Measurements from ENCODE around the gene MTA3. TPM values are rescaled to one million over a fixed set of nuclear protein-coding genes. Genes with fewer than 3 reads are reported as not detected.
A peak's percentile ranks its signal among the peaks of the same experiment; 100 is the strongest.

The MTA3 gene
- total RNA-seq, 1 experiment from 2014 or later, result 57.1 TPM

DNA sequence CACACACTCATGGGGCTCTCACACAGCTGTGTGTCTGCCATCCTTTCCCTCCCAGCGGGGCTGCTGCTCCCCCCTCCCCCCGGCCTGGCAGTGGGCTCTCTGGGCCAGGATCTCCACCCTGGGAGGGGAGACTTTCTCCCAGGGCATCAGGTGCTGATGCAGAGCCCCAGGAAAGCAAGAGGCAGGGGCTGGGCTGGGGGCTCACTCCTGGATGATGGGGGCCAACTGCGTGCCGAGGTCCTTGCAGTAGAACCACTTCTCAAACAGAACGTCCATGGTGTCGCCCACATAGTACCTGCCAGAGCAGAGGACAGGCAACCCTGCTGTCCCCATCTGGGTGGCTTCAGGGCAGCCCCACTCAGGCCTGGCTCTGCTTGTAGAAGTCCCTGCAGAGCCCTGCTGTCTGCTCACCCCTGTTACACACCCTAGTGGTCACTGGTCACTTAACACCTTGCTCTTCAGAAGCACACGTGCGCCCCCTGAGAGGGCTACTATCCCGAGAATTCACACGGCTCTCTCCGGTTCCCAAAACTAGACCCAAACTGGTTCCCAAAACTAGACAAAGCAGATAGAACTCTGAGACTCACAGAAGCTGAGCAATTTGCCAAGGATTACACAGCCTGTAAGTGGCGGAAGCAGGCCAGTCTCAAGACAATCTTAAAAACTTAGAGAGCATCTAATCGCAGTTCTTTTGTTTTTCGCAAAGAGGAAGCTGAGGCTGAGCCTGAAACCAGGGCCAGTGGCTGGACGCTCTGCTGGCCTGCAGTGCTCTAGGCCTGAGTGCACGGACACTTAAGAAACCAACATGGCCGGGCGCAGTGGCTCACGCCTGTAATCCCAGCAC lies 202.1 kb downstream of the MTA3 start:
- Histone ChIP-seq H3K27me3 (replicated peaks; ENCODE audit: insufficient read depth, low read depth, low read length, poor library complexity) (no peaks in the 10 kb centered on the region), H3K9me3 (ENCODE audit: low read depth, low read length, poor library complexity, severe bottlenecking) (no peaks in the 10 kb centered on the region), H3K36me3 (ENCODE audit: insufficient read depth, low read length, poor library complexity, severe bottlenecking) (no peaks in the 10 kb centered on the region), H3K4me1 (ENCODE audit: insufficient read depth, low read length, poor library complexity, severe bottlenecking) (no peaks in the 10 kb centered on the region), H3K27ac (ENCODE audit: low read depth, low read length, poor library complexity, severe bottlenecking) (no peak overlapping the region), H3K4me3 (ENCODE audit: low read depth, low read length, poor library complexity, severe bottlenecking) (no peak overlapping the region)
- peak; percentile 41 for DNase-seq (ENCODE audit: low spot score)
- ChIA-PET CTCF (interaction anchor here (0.7 kb wide), 1 partner anchor 46 kb away, joined by 6 read pairs; no protein-coding TSS in a partner anchor), POLR2A (ENCODE audit: low non-redundant PET) (no interaction called here)
- TF ChIP-seq, protein P1, sequence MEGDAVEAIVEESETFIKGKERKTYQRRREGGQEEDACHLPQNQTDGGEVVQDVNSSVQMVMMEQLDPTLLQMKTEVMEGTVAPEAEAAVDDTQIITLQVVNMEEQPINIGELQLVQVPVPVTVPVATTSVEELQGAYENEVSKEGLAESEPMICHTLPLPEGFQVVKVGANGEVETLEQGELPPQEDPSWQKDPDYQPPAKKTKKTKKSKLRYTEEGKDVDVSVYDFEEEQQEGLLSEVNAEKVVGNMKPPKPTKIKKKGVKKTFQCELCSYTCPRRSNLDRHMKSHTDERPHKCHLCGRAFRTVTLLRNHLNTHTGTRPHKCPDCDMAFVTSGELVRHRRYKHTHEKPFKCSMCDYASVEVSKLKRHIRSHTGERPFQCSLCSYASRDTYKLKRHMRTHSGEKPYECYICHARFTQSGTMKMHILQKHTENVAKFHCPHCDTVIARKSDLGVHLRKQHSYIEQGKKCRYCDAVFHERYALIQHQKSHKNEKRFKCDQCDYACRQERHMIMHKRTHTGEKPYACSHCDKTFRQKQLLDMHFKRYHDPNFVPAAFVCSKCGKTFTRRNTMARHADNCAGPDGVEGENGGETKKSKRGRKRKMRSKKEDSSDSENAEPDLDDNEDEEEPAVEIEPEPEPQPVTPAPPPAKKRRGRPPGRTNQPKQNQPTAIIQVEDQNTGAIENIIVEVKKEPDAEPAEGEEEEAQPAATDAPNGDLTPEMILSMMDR (conservative IDR thresholded peaks at IDR 0.05; ENCODE audit: low read depth, low read length), result peak; percentile 29; the same call in 1 of the 2 replicates
- TF ChIP-seq EZH2 (IDR thresholded peaks at IDR 0.05; ENCODE audit: borderline replicate concordance, low read depth, low read length, poor library complexity, severe bottlenecking), result no peak
- no TSS peak for BruUV-seq (replicated peaks)
- intact Hi-C loops (cut with micrococcal nuclease; ENCODE audit: unreplicated experiment), result no loop called here

- ChIA-PET POLR2A (ENCODE audit: low non-redundant PET) (no interaction called here), CTCF (no interaction called here)
- H3K4me3 ChIP-seq (ENCODE audit: low read depth, low read length, poor library complexity, severe bottlenecking), result no peak overlapping the region
- H3K27ac ChIP-seq (ENCODE audit: low read depth, low read length, poor library complexity, severe bottlenecking), result no peak overlapping the region
- no peaks in the 10 kb centered on the region for H3K36me3 ChIP-seq (ENCODE audit: insufficient read depth, low read length, poor library complexity, severe bottlenecking)
- H3K4me1 ChIP-seq (ENCODE audit: insufficient read depth, low read length, poor library complexity, severe bottlenecking), result no peaks in the 10 kb centered on the region
- no peaks in the 10 kb centered on the region for H3K9me3 ChIP-seq (ENCODE audit: low read depth, low read length, poor library complexity, severe bottlenecking)
- no peak for DNase-seq (ENCODE audit: low spot score)
- intact Hi-C loops (cut with micrococcal nuclease; ENCODE audit: unreplicated experiment), result no loop called here
- TF ChIP-seq, protein P1 (conservative IDR thresholded peaks at IDR 0.05; ENCODE audit: low read depth, low read length), result no peak
- no peak for TF ChIP-seq EZH2 (IDR thresholded peaks at IDR 0.05; ENCODE audit: borderline replicate concordance, low read depth, low read length, poor library complexity, severe bottlenecking)
- no TSS peak for BruUV-seq (replicated peaks)
- no peaks in the 10 kb centered on the region for H3K27me3 ChIP-seq (replicated peaks; ENCODE audit: insufficient read depth, low read depth, low read length, poor library complexity)
These were observed 203.2 kb downstream of the MTA3 start for GRCh38 chr2:42771546-42772153.

- no peak overlapping the region for H3K4me3 ChIP-seq (ENCODE audit: low read depth, low read length, poor library complexity, severe bottlenecking)
- H3K4me1 ChIP-seq (ENCODE audit: insufficient read depth, low read length, poor library complexity, severe bottlenecking), result no peaks in the 10 kb centered on the region
- H3K27ac ChIP-seq (ENCODE audit: low read depth, low read length, poor library complexity, severe bottlenecking), result no peak overlapping the region
- no peaks in the 10 kb centered on the region for H3K9me3 ChIP-seq (ENCODE audit: low read depth, low read length, poor library complexity, severe bottlenecking)
- DNase-seq (ENCODE audit: low spot score), result no peak
- H3K36me3 ChIP-seq (ENCODE audit: insufficient read depth, low read length, poor library complexity, severe bottlenecking), result no peaks in the 10 kb centered on the region
- TF ChIP-seq, protein P1 (conservative IDR thresholded peaks at IDR 0.05; ENCODE audit: low read depth, low read length), result no peak
- TF ChIP-seq EZH2 (IDR thresholded peaks at IDR 0.05; ENCODE audit: borderline replicate concordance, low read depth, low read length, poor library complexity, severe bottlenecking), result no peak
- ChIA-PET CTCF (no interaction called here), POLR2A (ENCODE audit: low non-redundant PET) (no interaction called here)
- BruUV-seq (replicated peaks), result no TSS peak
- H3K27me3 ChIP-seq (replicated peaks; ENCODE audit: insufficient read depth, low read depth, low read length, poor library complexity), result no peaks in the 10 kb centered on the region
- intact Hi-C loops (cut with micrococcal nuclease; ENCODE audit: unreplicated experiment), result no loop called here
These were observed 206.8 kb downstream of the MTA3 start for GRCh38 chr2:42775186-42775585.

All from A673 (cell line).